ENCODE data around the gene LOXL3.
"Not testable (repeated sequence)": the region's sequence is repeated elsewhere in the genome, so short reads cannot be mapped to it uniquely, and the experiment has no call there.

Gene LOXL3

DNA sequence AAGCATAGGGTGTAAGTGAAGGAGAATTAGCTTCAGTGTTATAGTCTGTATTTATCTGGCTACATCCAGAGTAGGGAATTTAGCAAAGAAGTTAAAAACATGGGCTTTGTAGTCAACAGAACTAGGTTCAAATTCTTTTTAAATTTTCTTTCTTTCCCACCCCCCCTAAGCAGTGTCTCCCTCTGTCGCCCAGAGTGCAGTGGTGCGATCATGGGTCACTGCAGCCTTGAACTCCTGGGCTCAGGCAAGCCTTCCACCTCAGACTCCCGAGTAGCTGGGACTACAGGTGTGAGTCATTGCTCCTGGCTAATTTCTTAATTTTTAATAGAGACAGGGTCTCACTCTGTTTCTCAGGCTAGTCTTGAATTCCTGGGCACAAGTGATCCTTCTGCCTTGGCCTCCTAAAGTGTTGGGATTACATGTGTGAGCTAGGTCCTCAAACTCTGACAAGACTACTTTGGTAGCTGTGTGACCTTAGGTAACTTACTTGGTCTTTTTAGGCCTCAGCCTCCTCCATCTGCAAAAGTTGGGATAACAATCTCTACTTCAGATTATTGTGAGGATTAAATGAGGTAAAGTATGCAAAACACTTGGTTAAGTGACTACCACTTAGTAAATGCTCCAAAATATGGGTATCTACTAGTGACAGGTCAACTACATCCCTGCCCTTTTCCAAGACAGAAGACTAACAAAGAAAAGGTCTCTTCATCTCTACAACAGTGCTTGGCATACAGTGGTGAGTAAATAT is 18.6 kb upstream of the LOXL3 start:
- no peak for DNase-seq (ENCODE audit: low spot score)

- no peak for DNase-seq (ENCODE audit: low spot score)
Measured at GRCh38 chr2:74571058-74571457, 17.3 kb upstream of the LOXL3 start.

- DNase-seq (ENCODE audit: low spot score), result no peak
Measured at GRCh38 chr2:74569686-74570085, 15.9 kb upstream of the LOXL3 start.

DNA sequence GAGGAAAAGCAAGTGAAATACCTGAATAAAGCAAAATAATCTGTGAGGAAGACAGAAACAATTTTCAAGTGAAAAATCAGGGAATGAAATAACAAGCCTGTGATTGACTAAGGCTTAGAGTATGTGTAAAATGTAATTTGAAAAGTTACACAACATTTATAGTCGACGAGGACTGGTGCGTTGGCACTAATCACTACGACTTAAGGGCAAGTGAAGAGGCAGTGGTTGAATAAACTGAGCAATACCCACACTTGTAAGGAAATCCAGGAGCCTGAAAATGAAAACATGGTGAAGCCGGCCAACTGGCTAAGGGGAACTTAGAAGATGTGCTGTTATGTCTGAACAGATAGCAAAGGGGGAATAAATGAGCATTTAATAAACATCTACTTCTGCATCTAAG is 14.1 kb upstream of the LOXL3 start:
- DNase-seq (ENCODE audit: low spot score), result peak; percentile 67

- DNase-seq (ENCODE audit: low spot score), result peak; percentile 86
Measured at GRCh38 chr2:74566754-74567085, 13.0 kb upstream of the LOXL3 start.

DNA sequence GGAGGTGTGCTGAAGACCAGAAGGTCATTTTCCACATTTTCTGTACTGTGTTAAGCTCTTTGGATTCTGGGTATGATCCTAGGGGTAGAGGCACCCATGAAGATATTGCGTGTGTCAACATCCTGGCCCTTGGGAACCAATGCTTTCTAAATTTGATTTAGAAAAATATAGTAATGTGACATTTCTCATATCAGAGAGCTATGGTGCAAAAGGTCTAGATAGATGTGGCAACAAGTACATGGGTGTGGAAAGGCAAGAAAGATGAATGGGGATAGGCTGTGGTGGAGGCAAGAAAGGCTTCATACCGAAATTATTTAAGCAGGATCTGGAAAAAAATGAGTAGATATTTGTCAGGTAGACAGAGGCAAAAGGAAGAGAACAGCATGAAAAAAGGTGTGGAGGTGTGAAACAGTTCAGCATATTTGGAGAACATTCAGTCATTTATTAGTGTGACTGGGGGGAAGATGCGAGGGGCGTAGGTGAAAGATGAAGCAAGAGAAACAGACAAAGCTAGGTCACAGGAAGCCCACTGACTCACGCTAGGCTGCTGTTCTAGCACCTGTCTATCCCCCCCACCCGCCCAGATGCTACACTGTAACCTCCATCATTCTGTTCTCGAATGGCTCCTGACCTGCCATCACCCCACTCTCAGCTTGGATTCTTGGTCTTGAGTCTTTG is 12.5 kb upstream of the LOXL3 start:
- no peak for DNase-seq (ENCODE audit: low spot score)

DNA sequence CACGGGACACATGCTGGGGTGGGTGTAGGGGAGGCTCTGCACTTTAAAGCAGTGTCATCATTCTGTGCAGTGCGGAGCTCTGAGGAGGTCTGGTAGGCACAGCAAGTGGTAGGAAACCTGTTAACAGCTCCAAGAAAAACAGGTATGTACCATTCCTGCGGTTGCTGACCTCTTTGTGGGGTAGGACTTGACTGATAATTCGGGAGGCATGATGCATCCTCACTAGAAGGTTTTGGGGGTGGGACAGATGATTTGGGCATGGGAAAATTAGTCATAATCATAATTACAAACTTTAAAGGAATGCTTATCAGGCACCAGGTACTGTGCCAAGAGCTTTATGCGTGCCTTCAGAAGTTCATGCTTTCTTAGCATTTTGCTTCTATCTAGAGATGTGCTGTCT is 10.5 kb upstream of the LOXL3 start:
- DNase-seq (ENCODE audit: low spot score), result no peak

GRCh38 chr2:74562126-74562775 is 8.5 kb upstream of the LOXL3 start:
- no peak for DNase-seq (ENCODE audit: low spot score)

DNA sequence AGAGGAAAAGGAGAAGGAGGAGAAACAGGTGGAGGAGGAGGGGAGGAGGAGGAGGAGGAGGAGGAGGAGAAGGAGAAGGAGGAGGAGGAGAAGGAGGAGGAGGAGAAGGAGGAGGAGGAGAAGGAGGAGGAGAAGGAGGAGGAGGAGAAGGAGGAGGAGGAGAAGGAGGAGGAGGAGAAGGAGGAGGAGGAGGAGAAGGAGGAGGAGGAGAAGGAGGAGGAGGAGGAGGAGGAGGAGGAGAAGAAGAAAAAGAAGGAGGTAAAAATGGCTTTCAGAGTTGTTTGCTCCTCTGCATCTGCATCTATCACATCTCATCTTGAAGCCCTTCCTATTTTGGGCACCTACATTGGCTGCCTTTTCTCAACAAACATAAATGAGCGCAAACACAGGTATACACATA is 7.3 kb upstream of the LOXL3 start:
- DNase-seq (ENCODE audit: low spot score), result not testable (repeated sequence)

DNA sequence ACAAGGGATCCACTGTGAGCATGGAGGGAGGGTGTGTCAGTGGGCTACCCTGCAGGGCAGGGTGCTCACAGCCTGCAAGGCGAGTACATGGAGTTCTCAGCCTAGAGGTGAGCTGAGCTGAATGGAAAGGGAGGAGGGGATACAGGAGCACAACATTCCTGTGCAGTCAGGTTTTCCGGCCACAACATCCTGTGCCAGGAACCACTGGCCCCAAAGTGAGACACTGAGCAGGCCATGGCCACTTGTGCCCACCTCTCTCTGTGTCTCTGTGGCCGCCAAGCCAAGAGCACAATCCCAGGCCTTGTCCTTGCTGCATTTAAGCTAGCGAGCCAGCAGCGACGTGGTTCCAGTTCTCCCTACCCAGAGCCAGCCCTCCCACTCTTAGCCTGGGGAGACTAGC is 6.8 kb upstream of the LOXL3 start:
- no peak for DNase-seq (ENCODE audit: low spot score)

- no peak for DNase-seq (ENCODE audit: low spot score)
Measured at GRCh38 chr2:74559912-74560311, 6.2 kb upstream of the LOXL3 start.

- no peak for DNase-seq (ENCODE audit: low spot score)
Measured at GRCh38 chr2:74558284-74559230, 4.8 kb upstream of the LOXL3 start.

GRCh38 chr2:74556831-74557370 is 3.2 kb upstream of the LOXL3 start:
- DNase-seq (ENCODE audit: low spot score), result no peak

- DNase-seq (ENCODE audit: low spot score), result no peak
Measured at GRCh38 chr2:74556159-74556558, 2.4 kb upstream of the LOXL3 start.

DNA sequence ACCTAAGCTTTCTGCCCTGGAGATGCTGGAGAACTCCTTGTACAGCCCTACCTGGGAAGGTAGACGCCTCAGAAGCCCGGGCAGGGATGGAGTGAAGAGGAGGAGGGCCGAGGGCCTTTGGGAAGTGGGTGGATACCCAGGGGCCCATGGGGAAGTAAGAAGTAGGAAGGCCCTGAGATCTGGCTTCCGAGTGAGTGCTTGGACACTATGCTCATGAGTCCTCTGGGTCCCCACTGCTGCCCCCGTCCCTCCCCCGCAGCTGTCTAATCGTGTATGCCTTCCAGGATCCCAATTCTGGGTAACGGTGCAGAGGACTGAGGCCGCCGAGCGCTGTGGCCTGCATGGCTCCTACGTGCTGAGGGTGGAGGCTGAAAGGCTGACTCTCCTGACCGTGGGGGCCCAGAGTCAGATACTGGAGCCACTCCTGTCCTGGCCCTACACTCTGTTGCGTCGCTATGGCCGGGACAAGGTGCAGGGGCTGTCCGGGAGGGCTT is 1.9 kb upstream of the LOXL3 start:
- DNase-seq (ENCODE audit: low spot score), result no peak

- no peak for DNase-seq (ENCODE audit: low spot score)
Measured at GRCh38 chr2:74554820-74555531, 1.2 kb upstream of the LOXL3 start.

DNA sequence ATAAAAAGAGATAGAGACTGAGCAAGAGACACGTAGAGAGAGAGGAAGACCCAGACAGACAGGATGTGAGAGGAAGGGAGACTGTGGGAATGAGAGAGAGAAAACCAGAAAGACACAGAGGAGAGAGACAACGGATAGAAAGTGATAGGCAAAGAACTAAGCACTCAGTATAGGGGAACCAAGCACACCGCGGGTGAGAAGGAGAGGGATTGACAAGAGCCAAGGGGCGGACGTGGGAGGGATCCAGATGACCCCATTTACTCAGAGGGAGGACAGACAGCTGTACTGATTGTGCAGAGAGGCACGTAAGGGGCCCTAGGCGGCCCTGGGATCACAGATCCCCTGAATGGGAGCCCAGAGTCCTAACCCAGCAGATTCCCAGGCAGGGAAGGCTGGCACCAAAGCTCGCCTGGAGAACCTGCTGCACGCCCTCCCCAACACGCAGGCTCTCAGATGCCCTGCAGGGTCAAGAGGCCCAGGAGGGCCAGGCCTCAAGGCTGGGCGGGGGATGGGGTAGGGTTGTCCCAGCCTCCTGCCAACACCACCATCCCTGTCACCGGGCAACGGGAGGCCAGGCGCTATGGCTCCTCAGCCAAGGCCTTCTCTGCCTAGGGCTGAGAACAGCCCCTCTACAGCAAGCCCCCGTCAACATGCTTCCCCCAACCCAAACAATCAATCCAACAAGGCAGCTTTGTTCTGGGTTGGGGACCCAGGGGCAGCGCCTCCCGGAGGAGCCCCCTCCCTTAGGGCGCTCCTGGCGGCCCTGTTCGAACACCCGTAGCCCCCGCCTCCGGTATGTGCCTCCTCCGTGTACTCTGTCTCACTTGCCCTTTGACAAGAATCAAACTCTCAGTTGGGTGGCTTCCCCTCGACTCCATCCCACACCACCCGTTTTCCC is 579 bp downstream of the LOXL3 start:
- DNase-seq (ENCODE audit: low spot score), result peak; percentile 44

DNA sequence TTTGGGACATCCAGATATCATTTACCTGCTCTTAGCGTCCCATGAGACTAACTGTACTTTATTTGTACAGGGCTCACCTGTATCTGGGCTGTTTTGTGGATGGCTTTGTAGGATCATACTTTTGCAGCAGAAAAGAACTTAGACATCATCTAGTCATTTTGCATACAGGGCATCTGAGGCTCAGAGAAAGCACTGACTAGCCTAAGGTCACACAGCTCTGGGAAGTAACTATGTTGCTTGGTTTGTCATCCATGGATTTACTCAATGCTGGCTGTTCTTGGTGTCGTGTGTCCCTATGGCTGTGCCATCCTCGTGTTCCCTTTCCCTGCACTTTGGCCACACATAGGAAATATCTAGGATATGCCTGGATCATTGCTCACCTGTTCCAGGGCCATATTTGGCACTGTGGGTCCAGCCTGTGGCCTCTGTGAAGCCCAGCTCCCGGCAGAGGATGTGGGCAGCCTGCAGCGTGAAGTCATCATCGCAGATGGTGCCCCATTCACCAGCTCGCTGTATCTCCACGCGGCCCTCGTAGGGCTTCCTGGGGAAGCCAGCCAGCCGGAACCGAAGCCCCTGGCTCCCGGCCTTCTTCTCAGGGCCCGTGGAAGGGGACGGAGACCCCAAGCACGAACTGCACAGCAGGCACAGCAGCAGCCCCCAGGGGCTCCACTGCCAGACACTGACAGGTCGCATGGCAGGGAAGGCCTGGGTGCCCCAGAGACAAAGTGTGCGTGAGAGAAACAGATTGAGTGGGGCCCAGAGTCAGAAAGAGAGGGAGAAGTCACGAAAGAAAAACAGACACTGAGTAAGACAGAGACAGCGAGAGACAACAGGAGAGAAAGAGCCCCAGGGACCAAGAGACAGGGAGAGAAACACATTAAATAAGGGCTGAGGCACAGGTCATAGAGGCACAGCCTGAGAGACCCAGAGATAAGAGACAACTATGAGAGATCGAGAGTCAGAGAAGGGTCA is 1.5 kb downstream of the LOXL3 start:
- no peak for DNase-seq (ENCODE audit: low spot score)

- DNase-seq (ENCODE audit: low spot score), result no peak
Measured at GRCh38 chr2:74551530-74551929, 2.2 kb downstream of the LOXL3 start.

Measured in AG08395 (cell line).